T-helper 1 cell (primary cell): ENCODE results near the gene RAB7B.
A peak's percentile ranks its signal among the peaks of the same experiment; 100 is the strongest.
"Not testable (repeated sequence)": the region's sequence is repeated elsewhere in the genome, so short reads cannot be mapped to it uniquely, and the experiment has no call there.

Source experiments
- DNase-seq, 5 donors: peaks; one replicate each; pipeline ENCODE4 v3.0.0-alpha.2; 2012 to 2020

The RAB7B gene

GRCh38 chr1:206022766-206023165 lies 19.6 kb upstream of the RAB7B start:
- DNase-seq, result no peak

GRCh38 chr1:206021626-206022365 lies 18.6 kb upstream of the RAB7B start:
- DNase-seq, result no peak

- DNase-seq, result no peak
Observed at GRCh38 chr1:206021008-206021625, 17.9 kb upstream of the RAB7B start.

GRCh38 chr1:206020393-206021007 lies 17.3 kb upstream of the RAB7B start:
- no peak for DNase-seq

GRCh38 chr1:206015071-206015470 lies 11.9 kb upstream of the RAB7B start:
- DNase-seq, result no peak

- no peak for DNase-seq
Observed at GRCh38 chr1:206014601-206015000, 11.4 kb upstream of the RAB7B start.

- DNase-seq, result no peak
Observed at GRCh38 chr1:206013026-206013795, 10.0 kb upstream of the RAB7B start.

GRCh38 chr1:206012086-206012859 lies 9.1 kb upstream of the RAB7B start:
- DNase-seq, result peak in 1 of 5 donors; percentile 52

- DNase-seq, result no peak
Observed at GRCh38 chr1:206011057-206011456, 7.9 kb upstream of the RAB7B start.

GRCh38 chr1:206010060-206010459 lies 6.9 kb upstream of the RAB7B start:
- no peak for DNase-seq

GRCh38 chr1:206006946-206007345 lies 3.8 kb upstream of the RAB7B start:
- DNase-seq, result no peak

- DNase-seq, result no peak
Observed at GRCh38 chr1:206005778-206006180, 2.6 kb upstream of the RAB7B start.

- DNase-seq, result no peak
Observed at GRCh38 chr1:206005234-206005633, 2.0 kb upstream of the RAB7B start.

- no peak for DNase-seq
Observed at GRCh38 chr1:206004826-206005225, 1.6 kb upstream of the RAB7B start.

- no peak for DNase-seq
Observed at GRCh38 chr1:206003854-206004800, 932 bp upstream of the RAB7B start.

- DNase-seq, result no peak
Observed at GRCh38 chr1:206002160-206002559, 1.0 kb downstream of the RAB7B start.

GRCh38 chr1:206001476-206001888 lies 1.7 kb downstream of the RAB7B start:
- no peak for DNase-seq

- no peak for DNase-seq
Observed at GRCh38 chr1:206000641-206001339, 2.4 kb downstream of the RAB7B start.

GRCh38 chr1:205998457-205999241 lies 4.5 kb downstream of the RAB7B start:
- DNase-seq, result no peak

GRCh38 chr1:205996641-205997040 lies 6.6 kb downstream of the RAB7B start:
- DNase-seq, result not testable (repeated sequence)
